Activated naive CD4-positive, alpha-beta T cell treated with anti-CD3 and anti-CD28 coated beads, Interleukin-2, amount 10 ng/mL, durations not matched to agents 7 days and 5 days (primary cell): ENCODE results near the gene NRROS.
A peak's percentile ranks its signal among the peaks of the same experiment; 100 is the strongest.

Experiments used
- CTCF ChIA-PET: fragments of 350-600 bp; sonication (Branson Sonifier 250); formaldehyde crosslinking; loops from one replicate; lab custom pipeline; 2021; ENCODE audit warnings: antibody characterized with exemption; lab: Charles Lee
- DNase-seq: peaks from one replicate; pipeline ENCODE4 v3.0.0-alpha.2; 2020
- H3K27ac Mint-ChIP-seq: one replicate; pipeline ENCODE4 v1.8.0; 2021; ENCODE audit warnings: mild to moderate bottlenecking, moderate library complexity, mixed read lengths
- H3K27me3 Mint-ChIP-seq: one replicate; pipeline ENCODE4 v1.8.0; 2021; ENCODE audit warnings: mild to moderate bottlenecking, mixed read lengths
- H3K36me3 Mint-ChIP-seq: one replicate; pipeline ENCODE4 v1.8.0; 2021; ENCODE audit warnings: mixed read lengths
- H3K4me1 Mint-ChIP-seq: one replicate; pipeline ENCODE4 v1.8.0; 2021; ENCODE audit warnings: mixed read lengths
- H3K4me3 Mint-ChIP-seq: one replicate; pipeline ENCODE4 v1.8.0; 2021; ENCODE audit warnings: mild to moderate bottlenecking, moderate library complexity, mixed read lengths
- H3K9me3 Mint-ChIP-seq: one replicate; pipeline ENCODE4 v1.8.0; 2021; ENCODE audit warnings: mixed read lengths

NRROS gene

DNA sequence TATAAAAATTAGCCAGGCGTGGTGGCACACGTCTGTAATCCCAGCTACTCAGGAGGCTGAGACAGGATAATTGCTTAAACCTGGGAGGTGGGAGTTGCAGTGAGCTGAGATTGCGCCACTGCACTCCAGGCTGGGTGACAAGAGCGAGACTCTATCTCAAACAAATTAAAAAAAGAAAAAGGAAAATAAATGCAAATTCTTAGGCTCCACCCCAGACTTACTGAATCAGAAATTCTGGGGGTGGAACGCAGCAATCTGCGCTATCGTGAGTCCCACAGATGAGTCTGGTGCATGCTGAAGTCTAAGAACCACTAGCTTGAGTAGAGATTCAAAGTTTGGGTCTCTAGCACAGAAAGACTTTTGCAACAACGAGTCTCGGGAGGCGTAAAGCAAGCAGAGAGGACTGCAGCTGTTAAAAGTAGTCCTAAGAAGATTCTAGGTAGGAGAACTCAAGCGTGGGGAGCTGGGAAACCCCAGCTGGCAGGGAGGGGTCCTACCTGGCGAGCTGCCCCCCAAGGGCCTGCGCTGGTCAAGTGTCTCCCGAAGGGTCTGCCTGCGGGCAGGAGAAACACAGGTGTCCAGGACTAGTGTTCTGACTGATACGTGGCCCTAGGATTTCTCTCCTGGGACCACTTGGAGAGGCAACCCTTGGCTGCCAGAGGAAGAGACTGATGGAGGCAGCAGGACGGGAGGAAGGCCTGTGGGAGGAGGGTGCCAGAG lies 50.6 kb downstream of the NRROS start:
- Mint-ChIP-seq H3K4me1 (peaks cover 8% of the 10 kb centered on the region), H3K27me3 (peaks cover 15% of the 10 kb centered on the region), H3K9me3 (no peaks in the 10 kb centered on the region), H3K4me3 (no peak overlapping the region), H3K27ac (no peak overlapping the region), H3K36me3 (no peaks in the 10 kb centered on the region)
- CTCF ChIA-PET, result interaction anchor here (1.0 to 2.0 kb wide), 4 partner anchors 80 to 252 kb away, joined by 3 to 7 read pairs (median 4); no protein-coding TSS in a partner anchor
- no peak for DNase-seq

DNA sequence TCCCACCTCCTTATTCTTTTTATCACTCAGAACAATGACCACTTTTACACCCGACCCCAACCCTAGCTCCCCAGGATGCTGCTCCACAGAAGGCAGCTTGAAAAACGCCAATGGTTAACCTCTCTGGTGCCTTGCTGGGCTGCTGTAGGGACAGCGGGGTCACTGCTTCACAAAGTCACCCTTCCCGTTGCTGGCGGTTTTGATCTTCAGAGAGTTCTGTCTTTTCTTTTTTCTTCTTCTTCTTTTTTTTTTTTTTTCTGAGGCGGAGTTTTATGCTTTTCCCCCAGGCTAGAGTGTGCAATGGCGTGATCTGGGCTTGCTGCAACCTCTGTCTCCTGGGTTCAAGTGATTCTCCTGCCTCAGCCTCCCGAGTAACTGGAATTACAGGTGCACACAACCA lies 51.9 kb downstream of the NRROS start:
- no peak overlapping the region for H3K27ac Mint-ChIP-seq
- CTCF ChIA-PET, result interaction anchor here (3.6 kb wide), 1 partner anchor 83 kb away, joined by 19 read pairs; no protein-coding TSS in a partner anchor
- peaks cover 8% of the 10 kb centered on the region for H3K4me1 Mint-ChIP-seq
- no peaks in the 10 kb centered on the region for H3K9me3 Mint-ChIP-seq
- no peak overlapping the region for H3K4me3 Mint-ChIP-seq
- DNase-seq, result no peak
- H3K27me3 Mint-ChIP-seq, result peaks cover 15% of the 10 kb centered on the region
- no peaks in the 10 kb centered on the region for H3K36me3 Mint-ChIP-seq

DNA sequence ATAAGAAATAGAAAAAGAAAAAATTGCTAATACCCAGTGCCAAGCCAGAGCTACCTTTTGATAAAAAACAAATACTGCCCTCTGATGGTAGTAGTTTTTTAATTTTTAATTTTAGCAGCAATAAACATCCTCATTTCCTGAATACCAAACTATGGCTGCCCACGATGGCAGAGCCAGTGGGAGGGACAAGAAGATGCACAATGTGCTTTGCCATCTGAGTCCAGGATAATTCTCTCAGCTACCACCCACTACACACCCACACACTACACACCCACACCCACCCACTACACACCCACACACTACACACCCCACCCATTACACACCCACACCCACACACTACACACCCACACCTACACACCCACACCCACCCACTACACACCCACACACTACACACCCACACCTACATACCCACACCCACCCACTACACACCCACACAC lies 54.7 kb downstream of the NRROS start:
- Mint-ChIP-seq H3K4me1 (peaks cover 8% of the 10 kb centered on the region), H3K27me3 (peaks cover 15% of the 10 kb centered on the region), H3K27ac (peak overlapping the region; percentile 14), H3K36me3 (no peaks in the 10 kb centered on the region), H3K9me3 (no peaks in the 10 kb centered on the region), H3K4me3 (no peak overlapping the region)
- DNase-seq, result no peak
- CTCF ChIA-PET, result interaction anchor here (0.8 to 3.6 kb wide), 3 partner anchors 13 to 160 kb away, joined by 3 to 19 read pairs (median 5); no protein-coding TSS in a partner anchor

DNA sequence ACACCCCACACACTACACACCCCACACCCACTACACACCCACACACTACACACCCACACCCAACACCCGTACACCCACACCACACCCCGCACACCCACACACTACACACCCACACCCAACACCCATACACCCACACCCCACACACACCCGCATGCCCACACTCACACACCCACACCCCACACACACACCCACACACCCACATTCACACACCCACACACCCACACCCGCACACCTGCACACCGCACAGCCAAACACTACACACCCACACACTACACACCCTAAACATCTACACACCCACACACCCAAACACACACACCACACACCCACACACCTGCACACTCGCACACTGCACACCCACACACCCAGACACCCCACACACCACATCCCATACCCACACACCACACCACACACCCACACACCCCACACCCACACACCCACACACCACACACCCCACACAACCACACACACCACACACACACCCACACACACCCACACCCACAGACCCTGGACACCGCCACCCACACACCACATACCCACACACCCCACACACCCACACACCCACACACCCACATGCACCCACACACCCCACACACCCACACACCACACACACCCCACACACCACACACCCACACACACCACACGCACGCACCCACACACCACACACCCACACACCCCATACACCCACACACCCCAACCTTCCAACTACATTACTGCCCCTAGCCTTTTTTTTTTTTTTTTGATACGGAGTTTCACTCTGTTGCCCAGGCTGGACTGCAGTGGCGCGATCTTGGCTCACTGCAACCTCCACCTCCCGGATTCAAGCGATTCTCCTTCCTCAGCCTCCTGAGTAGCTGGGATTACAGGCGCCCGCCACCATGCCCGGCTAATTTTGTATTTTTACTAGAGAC lies 55.7 kb downstream of the NRROS start:
- H3K9me3 Mint-ChIP-seq, result no peaks in the 10 kb centered on the region
- H3K36me3 Mint-ChIP-seq, result no peaks in the 10 kb centered on the region
- DNase-seq, result no peak
- H3K27ac Mint-ChIP-seq, result no peak overlapping the region
- H3K4me3 Mint-ChIP-seq, result no peak overlapping the region
- CTCF ChIA-PET, result no interaction called here
- peaks cover 14% of the 10 kb centered on the region for H3K27me3 Mint-ChIP-seq
- peaks cover 8% of the 10 kb centered on the region for H3K4me1 Mint-ChIP-seq

DNA sequence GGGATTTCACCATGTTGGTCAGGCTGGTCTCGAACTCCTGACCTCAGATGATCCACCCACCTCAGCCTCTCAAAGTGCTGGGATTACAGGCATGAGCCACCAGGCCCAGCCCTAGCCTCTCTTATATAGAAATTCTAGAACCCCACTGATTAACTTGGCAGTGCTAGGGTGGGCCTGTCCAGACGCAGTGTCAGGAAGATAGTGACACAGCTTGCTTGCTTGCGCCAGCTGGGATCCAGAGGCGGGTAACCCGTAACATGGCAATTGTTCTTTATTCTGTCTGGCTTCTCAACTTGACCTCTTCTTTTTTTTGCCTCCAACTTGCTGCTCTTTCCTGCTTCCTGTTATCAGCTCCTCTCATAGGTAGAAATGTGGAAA lies 56.3 kb downstream of the NRROS start:
- H3K4me1 Mint-ChIP-seq, result peaks cover 8% of the 10 kb centered on the region
- no peaks in the 10 kb centered on the region for H3K9me3 Mint-ChIP-seq
- H3K36me3 Mint-ChIP-seq, result no peaks in the 10 kb centered on the region
- no peak overlapping the region for H3K27ac Mint-ChIP-seq
- peaks cover 10% of the 10 kb centered on the region for H3K27me3 Mint-ChIP-seq
- no peak for DNase-seq
- CTCF ChIA-PET, result no interaction called here
- H3K4me3 Mint-ChIP-seq, result no peak overlapping the region

DNA sequence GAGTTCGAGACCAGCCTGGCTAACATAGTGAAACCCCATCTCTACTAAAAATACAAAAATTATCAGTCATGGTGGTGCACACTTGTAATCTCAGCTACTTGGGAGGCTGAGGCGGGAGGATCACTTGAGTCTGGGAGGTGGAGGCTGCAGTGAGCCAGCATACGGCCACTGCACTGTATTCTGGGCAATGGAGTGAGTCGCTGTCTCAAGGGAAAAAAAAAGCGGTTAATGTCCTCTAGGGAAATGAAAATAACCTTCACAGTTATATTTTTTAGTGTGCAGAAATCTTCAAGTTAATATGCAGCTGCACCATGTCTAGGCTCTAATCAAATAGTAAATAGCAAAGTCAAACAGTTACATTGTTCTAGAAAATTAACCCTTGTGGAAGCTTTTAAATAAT lies 57.8 kb downstream of the NRROS start:
- CTCF ChIA-PET, result interaction anchor here (1.5 kb wide), 1 partner anchor 10 kb away, joined by 4 read pairs; no protein-coding TSS in a partner anchor
- Mint-ChIP-seq H3K4me3 (no peak overlapping the region), H3K27ac (no peak overlapping the region), H3K27me3 (no peaks in the 10 kb centered on the region), H3K9me3 (no peaks in the 10 kb centered on the region), H3K36me3 (no peaks in the 10 kb centered on the region), H3K4me1 (peaks cover 8% of the 10 kb centered on the region)
- DNase-seq, result no peak

DNA sequence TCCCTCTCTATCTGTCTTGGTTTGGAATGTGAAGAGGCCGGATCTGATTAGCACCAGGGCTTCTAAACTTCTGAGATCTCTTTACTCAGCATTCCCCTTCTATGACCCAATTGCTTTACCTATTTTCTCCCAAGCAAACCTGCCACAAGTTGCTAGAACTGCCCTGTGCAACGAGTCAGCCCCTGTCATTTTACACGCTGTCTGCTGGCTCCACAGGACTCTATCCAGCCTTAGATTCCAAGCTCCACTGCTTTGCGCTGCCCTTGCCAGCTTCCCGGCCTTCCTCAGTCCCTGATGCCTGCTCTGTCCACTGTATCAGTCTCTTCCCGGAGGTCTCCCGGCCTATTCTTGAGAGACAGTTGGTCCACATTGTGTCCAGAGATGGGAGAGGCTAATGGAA lies 60.3 kb downstream of the NRROS start:
- Mint-ChIP-seq H3K27ac (peak overlapping the region; percentile 50), H3K4me1 (peaks cover 6% of the 10 kb centered on the region), H3K4me3 (no peak overlapping the region), H3K27me3 (no peaks in the 10 kb centered on the region), H3K36me3 (no peaks in the 10 kb centered on the region), H3K9me3 (no peaks in the 10 kb centered on the region)
- DNase-seq, result no peak
- CTCF ChIA-PET, result interaction anchor here (0.8 kb wide), 1 partner anchor 162 kb away, joined by 3 read pairs; no protein-coding TSS in a partner anchor

DNA sequence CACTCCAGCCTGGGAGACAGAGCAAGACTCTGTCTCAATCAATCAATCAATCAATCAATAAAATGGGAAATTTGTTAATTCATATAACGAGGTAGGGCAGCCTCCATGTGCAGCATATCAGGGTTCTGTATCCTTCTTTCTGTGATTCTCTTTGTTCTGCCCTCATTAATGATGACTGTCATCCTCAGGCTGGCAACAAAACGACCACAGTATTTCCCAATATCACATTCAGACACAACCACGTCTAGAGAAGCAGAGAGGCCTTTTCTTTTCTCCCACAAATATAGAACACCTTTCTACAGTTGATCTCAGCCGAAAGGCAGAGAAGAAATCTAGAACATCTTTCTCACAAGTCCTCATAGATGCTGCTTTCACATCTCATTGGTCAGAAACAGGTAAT lies 61.3 kb downstream of the NRROS start:
- Mint-ChIP-seq H3K27ac (no peak overlapping the region), H3K36me3 (no peaks in the 10 kb centered on the region), H3K9me3 (no peaks in the 10 kb centered on the region), H3K4me1 (peaks cover 3% of the 10 kb centered on the region), H3K4me3 (no peak overlapping the region), H3K27me3 (no peaks in the 10 kb centered on the region)
- no peak for DNase-seq
- CTCF ChIA-PET, result no interaction called here

DNA sequence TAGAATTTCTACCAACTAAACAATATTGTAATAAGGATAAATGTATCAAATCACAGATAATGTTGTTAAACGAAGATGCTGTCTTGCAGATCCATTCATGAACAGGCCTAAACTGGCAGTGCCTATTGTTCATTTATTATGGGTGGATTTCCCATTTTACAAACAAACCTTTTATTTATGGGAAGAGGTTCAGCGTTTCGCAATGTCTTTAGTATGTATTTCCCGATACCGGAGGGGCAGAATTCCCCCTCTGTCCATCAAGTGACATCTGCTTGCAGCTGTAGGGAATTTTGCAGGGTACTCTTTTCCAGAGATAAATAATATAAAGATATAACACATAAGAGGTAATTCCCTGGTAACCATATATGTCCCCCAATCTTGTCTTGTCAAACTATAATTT lies 66.8 kb downstream of the NRROS start:
- CTCF ChIA-PET, result no interaction called here
- peaks cover 9% of the 10 kb centered on the region for H3K36me3 Mint-ChIP-seq
- peaks cover 14% of the 10 kb centered on the region for H3K4me1 Mint-ChIP-seq
- H3K4me3 Mint-ChIP-seq, result no peak overlapping the region
- H3K9me3 Mint-ChIP-seq, result no peaks in the 10 kb centered on the region
- no peak overlapping the region for H3K27ac Mint-ChIP-seq
- no peak for DNase-seq
- H3K27me3 Mint-ChIP-seq, result no peaks in the 10 kb centered on the region

DNA sequence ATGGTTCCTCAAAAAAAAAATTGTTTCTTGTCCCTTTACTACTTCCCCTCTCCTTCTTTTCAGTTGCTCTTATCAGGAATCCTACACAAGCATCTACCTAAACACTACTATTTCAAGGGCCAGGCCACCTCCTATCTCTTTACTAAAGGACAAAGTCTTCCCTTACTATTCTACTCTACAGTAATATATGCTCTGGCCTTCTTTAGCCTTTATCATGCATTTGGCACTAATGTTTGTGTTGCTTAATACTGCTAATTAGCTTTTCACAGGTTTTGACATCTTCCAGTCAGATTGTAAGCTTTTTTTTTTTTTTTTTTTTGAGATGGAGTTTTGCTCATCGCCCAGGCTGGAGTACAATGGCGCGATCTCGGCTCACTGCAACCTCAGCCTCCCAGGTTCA lies 67.2 kb downstream of the NRROS start:
- CTCF ChIA-PET, result interaction anchor here (1.5 kb wide), 1 partner anchor 13 kb away, joined by 5 read pairs; no protein-coding TSS in a partner anchor
- no peak overlapping the region for H3K4me3 Mint-ChIP-seq
- peaks cover 9% of the 10 kb centered on the region for H3K36me3 Mint-ChIP-seq
- no peak overlapping the region for H3K27ac Mint-ChIP-seq
- H3K27me3 Mint-ChIP-seq, result no peaks in the 10 kb centered on the region
- H3K9me3 Mint-ChIP-seq, result no peaks in the 10 kb centered on the region
- DNase-seq, result no peak
- peaks cover 18% of the 10 kb centered on the region for H3K4me1 Mint-ChIP-seq

DNA sequence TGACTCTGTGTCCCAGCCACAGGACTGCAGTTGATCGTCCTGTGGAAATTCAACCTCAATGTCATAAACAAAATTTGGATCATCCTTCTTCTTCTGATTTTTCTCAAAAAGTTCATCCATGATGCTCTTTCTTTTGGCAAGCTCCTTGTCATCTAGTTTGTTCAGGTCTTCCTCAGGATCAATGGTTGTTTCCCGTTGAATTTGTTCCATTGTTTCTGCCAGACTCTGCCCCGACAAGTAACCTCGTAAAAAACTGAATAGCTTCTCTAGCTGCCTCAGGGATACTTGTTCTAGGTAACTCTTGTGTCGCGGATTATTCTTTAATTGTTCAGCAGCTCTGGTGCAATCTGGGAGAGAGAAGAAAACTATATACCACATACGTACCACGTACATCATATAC lies 68.1 kb downstream of the NRROS start:
- H3K4me1 Mint-ChIP-seq, result peaks cover 20% of the 10 kb centered on the region
- no peak overlapping the region for H3K4me3 Mint-ChIP-seq
- CTCF ChIA-PET, result interaction anchor here (0.9 to 1.5 kb wide), 2 partner anchors 14 to 98 kb away, joined by 3 to 5 read pairs; no protein-coding TSS in a partner anchor
- no peak for DNase-seq
- no peak overlapping the region for H3K27ac Mint-ChIP-seq
- no peaks in the 10 kb centered on the region for H3K27me3 Mint-ChIP-seq
- no peaks in the 10 kb centered on the region for H3K9me3 Mint-ChIP-seq
- peaks cover 9% of the 10 kb centered on the region for H3K36me3 Mint-ChIP-seq

DNA sequence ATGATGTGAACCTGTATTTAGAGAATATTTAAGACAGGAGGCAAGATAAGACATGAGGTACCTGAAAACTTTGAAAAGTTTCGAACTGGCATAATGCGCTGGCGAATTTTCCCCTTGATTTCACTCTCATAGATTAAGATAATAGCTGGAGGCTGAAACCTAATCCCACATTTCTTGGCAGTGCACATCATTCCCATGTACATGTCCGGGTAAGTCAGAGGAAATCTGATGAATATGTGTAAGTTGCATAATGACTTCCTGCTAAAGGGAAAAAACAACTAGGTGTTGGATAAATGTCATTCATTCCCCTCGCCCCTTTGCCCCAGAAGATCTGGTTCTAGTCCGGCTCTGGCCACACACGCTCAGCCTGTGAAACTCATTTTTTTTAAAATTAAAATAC lies 69.0 kb downstream of the NRROS start:
- peaks cover 12% of the 10 kb centered on the region for H3K36me3 Mint-ChIP-seq
- DNase-seq, result no peak
- no peak overlapping the region for H3K27ac Mint-ChIP-seq
- H3K27me3 Mint-ChIP-seq, result no peaks in the 10 kb centered on the region
- peaks cover 27% of the 10 kb centered on the region for H3K4me1 Mint-ChIP-seq
- H3K4me3 Mint-ChIP-seq, result no peak overlapping the region
- CTCF ChIA-PET, result no interaction called here
- H3K9me3 Mint-ChIP-seq, result no peaks in the 10 kb centered on the region
